ENCODE data around the gene MPEG1.

MPEG1 gene

DNA sequence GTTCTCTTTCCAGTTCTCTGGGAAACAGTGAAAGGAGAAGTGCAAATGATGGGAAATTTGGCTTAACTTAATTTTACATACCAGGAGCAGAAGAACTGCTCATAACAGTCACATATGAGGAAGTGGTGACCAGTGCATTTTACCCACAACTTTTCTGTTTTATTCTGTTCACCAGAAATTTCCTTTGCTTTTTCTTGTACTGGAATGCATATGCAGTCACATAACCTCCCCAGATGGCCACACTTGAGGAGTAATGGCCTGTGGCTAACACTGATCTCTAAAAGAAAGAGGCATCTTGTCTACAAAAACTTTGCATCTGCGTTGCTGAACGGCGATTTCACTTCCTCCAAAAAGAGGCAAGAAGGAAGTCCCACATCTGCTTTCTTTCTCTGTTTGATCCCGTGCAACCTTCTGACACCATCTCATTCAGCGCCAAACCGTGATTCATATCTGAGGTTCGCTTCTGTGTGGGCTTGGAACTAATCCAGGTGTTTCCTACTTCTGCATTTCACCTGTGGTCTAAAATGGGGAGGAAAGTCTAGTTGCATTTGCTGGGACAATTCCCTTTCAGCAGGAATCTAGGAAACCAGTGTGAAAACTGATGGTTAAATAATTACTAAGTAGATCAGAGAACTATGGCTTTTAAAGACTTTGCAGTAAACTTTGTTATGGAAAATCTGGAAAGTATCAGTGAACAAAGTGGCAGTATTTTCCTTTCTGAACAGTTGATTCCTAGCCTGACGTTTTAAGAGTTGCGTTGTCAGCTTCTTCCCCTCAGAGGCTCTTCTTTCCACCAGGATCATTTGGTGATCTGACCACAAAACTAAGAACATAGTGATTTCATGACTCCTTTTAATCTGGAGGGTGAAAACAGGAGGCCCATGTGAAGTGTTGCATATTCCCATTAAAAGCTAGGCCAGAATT is 4.2 kb upstream of the MPEG1 start:
- DNase-seq, result peak; percentile 17 to 70

DNA sequence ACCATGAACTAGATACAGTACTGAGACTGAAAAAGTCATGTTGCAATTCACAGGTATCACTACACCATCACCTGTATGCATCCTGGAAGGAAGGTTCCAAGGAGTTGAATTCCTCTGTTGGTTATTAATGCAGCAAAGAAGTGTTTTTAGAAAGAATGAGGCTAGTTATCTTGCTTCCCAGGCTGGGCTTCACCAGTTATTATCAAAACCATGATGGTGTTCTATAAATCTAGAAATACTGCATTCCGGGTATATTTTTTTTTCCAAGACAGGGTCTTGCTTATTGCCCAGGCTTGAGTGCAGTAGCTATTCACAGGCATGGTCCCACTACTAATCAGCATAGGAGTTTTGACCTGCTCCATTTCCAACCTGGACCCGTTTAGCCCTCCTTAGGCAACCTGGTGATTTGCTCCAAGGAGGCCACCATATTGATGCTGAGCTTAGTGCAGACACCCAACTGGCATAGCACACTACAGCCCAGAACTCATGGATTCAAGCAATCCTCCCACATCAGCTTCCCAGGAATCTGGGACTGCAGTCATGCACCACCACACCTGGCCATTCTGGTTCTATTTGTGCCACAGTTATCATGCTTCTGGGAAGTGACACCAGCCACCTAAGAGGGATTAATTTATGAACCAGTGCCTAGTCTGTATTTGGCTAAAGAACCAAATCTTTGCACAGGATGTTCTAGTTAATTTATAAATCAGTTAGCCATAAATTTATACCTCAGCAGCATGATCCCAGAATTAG is 1.6 kb upstream of the MPEG1 start:
- no peak for DNase-seq

DNA sequence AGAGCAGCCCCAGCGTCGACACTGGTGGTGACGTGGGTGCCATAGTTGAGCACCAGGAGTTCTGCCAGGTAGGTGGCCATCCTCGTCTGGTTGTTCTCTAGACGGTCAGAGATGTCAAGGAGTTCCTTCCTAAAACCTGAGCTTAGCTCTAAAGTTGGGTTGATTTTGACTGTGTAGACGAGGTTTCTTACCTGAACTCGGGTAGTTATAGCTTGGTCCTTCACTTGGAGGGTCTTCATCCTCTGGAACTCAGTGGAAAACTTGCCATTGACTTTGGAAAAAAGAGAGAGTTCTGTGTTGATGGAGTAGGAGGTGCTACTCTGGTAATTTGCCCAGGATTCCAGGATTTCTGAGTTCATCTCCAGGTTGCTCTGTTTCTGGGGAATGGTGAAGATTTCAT is 505 bp downstream of the MPEG1 start:
- DNase-seq, result no peak

- DNase-seq, result no peak
These were observed 3.8 kb downstream of the MPEG1 start for GRCh38 chr11:59208956-59209355.

DNA sequence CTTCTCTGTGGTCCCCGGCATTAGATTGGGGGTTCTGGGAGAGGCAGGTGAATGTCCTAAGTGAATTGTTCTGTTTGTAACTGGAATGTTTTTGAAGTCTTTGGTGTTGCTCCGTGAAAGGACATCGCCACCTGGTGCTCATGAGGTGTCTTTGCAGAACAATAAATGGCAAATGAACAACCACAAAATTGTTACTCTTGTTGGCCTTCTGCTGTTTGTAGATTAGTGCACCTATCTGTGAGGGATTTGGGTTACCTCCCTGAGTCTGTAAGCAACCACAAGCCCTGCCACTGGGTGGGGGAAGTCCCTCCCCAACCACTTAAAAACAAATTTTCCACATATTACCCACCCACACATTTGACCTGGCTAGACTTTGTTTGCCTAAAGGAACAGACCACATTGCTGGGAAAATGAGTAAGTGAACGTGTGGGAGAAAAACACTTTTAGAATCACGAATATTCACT is 4.7 kb downstream of the MPEG1 start:
- peak; percentile 48 to 60 for DNase-seq

DNA sequence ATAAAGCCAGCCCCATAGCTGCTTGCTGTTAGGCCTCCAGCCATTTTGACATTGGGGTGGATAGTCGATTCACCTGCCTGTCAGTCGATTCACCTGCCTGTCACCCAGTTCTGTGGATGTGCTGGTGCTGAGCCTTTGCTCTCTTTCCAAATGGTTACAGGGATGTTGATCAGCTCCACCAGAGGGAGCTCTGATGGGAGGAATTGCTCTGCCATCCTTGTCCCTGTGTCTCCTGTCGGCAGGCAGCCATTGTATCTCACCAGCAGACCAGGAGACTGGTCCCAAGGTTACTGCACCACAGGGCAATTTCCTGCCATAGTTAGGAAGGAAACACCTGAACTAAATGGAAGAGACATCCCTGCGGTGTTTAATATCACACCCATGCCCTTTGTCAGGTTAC is 6.1 kb downstream of the MPEG1 start:
- peak; percentile 14 to 21 for DNase-seq

GRCh38 chr11:59205648-59206047 is 7.1 kb downstream of the MPEG1 start:
- no peak for DNase-seq

DNA sequence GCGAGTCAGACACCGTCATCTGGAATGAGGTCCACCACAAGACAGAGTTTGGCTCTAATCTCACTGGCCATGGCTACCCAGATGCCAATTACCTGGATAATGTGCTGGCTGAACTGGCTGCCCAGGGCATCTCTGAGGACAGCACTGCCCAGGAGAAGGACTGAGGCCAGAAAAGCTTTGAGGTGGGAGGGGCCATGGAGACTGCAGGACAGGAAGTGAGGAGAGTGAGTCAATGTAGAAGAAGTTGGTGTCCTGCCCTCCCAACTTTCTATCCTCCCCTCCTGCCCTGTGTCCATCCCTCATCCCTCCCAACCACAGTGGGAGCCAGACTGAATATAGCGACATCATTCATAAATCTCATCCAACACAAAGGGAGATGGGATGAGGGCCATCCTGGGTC is 8.0 kb downstream of the MPEG1 start:
- no peak for DNase-seq

GRCh38 chr11:59201353-59201752 is 11.4 kb downstream of the MPEG1 start:
- no peak for DNase-seq

- DNase-seq, result no peak
These were observed 12.3 kb downstream of the MPEG1 start for GRCh38 chr11:59200423-59200746.

- DNase-seq, result peak in 1 of 2 donors; percentile 15
These were observed 12.9 kb downstream of the MPEG1 start for GRCh38 chr11:59199546-59200422.

- DNase-seq, result no peak
These were observed 14.0 kb downstream of the MPEG1 start for GRCh38 chr11:59198726-59199125.

- no peak for DNase-seq
These were observed 14.7 kb downstream of the MPEG1 start for GRCh38 chr11:59197991-59198390.

DNA sequence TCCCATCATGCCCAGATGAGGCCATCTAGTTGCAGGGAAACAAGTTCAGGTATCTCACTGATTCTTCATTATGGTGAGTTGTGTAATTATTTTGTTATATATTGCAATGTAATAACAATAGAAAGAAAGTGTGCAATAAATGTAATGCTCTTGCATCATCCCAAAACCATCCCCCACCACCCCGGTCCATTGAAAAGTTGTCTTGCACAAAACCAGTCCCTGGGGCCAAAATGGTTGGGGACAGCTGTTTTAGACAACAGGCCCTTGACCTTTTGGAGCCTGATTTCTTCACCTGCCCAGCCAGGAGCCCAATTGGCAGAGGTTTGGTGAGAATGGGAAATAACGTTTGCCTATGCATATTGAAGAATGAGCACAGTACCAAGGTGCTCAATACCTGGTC is 15.9 kb downstream of the MPEG1 start:
- DNase-seq, result no peak

DNA sequence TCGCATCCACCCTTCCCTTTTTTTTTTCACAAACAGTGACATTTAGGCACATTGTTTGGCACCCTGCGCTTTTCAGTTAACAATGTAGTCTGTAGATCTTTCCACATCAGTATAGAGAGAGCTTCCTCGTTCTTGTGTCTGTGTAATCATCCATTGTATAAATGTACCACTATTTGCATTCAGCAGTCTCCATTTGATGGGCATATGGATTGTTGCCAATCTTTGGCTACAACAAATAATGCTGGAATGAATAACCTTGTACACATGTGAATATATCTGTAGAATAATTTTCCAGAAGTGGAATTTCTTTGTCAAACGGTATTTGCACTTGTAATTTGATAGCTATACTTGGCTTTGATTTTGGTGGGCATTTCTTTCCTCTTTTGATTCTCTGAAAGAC is 17.1 kb downstream of the MPEG1 start:
- DNase-seq, result no peak

GRCh38 chr11:59193587-59194130 is 19.1 kb downstream of the MPEG1 start:
- no peak for DNase-seq

DNA sequence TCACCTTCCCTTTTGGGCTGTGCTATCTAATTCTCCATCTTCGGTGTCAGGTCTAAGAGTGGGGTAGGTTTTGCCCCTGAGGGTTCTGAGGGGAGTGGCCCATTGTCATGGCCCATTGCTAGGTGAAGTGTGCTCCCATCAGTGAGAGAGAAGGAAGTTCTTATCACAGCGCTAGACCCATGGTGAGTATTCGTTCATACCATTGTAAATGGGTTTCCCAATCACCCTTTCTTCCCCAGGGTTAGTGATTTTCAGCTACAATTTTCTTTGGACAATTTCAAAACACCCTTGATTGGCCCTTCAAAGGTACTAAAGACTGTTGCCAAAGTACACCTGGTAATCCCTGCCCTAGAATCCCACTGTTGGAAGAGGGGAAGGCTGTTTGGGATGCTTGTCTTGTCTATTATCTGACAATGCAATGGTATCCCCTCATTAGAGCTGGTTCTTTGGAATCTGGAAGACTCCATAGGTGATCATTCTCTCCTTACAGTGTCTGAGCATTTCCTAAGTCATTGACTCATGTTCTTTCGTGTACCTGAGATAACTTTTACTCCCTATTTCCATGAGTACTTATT is 20.2 kb downstream of the MPEG1 start:
- no peak for DNase-seq

DNA sequence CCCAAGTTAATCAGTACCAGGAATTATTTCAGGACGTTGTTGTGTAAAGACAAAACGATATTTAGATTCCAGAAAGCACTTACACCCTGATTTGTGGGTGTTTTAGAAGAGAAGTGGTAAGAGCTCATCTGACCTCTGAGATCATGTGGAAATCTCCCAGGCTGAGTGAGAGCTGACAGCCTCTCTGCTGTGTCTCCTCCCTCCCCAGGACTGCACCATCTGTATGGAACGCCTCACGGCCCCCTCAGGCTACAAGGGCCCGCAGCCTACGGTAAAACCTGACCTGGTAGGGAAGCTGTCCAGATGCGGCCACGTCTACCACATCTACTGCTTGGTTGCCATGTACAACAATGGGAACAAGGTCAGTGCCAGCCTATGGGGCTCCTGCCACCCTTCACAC is 20.8 kb downstream of the MPEG1 start:
- DNase-seq, result no peak

DNA sequence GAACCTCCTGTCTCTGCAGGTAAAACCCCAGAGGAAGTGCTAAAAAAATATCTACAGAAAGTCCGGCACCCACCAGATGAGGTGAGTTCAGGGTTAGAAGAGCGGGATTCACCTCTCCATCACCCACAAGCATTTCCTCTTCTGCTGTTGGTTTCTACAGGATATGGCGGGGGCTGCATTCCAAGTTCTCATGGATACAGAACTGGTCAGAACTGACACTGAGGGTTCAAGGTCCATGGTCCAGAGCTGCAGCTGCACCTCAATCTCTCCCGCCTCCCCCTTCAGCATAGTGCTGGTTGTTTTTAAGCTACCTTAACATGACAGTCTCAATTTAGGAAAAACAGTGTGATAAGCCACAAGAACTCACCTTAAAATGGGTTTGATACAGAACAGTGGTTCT is 21.6 kb downstream of the MPEG1 start:
- DNase-seq, result no peak

GRCh38 chr11:59189986-59190385 is 22.7 kb downstream of the MPEG1 start:
- no peak for DNase-seq

DNA sequence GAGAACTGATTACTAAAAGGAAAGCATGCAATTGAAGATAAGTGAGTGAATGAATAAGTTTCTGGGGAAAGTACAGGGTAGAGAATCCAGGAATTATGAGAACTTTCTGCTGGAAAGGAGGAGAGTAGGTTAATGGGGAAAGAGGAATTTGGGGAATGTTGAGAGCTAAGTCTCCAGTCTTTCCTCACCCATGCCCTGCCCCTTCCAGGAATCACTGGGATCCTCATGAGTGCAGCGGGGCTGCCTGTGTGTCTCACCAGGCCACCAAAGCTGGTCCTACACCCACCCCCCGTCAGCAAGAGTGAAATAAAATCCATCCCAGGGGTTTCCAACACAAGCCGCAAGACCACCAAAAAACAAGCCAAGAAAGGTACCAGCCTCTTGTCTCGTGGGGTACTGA is 23.8 kb downstream of the MPEG1 start:
- DNase-seq, result no peak

DNA sequence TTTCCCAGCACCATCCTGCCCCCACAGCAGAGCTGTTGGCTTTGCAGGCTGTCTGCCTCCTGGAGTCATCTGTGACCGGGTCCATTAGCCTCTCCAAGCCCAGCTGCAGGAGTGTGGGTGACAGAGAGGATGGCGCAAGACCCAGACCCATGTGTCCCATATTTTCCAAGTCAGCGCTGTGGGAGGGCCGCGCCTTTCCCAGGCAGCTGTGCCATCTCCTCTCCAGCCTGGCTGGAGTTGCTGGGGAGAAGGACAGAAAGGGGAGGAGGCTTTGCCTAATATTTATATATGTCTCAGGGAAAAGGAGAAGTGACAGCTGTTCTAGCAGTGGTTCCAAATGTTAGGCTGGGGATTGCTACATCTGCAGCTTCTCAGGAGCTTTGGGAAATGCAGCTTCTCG is 25.1 kb downstream of the MPEG1 start:
- DNase-seq, result no peak

GRCh38 chr11:59187035-59187434 is 25.7 kb downstream of the MPEG1 start:
- no peak for DNase-seq

Data from CD4-positive, alpha-beta T cell treated with Interferon alpha-2 for 1 hour (primary cell).